Prostate gland (tissue), 2 donors: Measurements from ENCODE around the gene LNPEP.

Source experiments
- POLR2AphosphoS5 ChIP-seq: sonication (generic); formaldehyde crosslinking; IDR thresholded peaks from one replicate; pipeline ENCODE4 v1.6.1; 2017; ENCODE audit warnings: antibody characterized with exemption
- TF ChIP-seq, protein P1 (sequence below), 4 experiments: fragments of 200-600 bp in 2 of 4; fragments of 450-650 bp in 2 of 4; sonication (generic) in 2 of 4; IDR thresholded peaks; 1 replicate in 3 of 4; 2 replicates in 1 of 4; pipeline ENCODE4 v1.5.1; 2016 to 2019; ENCODE audit warnings: antibody characterized with exemption in 4 of 4, mild to moderate bottlenecking in 2 of 4, moderate library complexity in 2 of 4

DNA sequence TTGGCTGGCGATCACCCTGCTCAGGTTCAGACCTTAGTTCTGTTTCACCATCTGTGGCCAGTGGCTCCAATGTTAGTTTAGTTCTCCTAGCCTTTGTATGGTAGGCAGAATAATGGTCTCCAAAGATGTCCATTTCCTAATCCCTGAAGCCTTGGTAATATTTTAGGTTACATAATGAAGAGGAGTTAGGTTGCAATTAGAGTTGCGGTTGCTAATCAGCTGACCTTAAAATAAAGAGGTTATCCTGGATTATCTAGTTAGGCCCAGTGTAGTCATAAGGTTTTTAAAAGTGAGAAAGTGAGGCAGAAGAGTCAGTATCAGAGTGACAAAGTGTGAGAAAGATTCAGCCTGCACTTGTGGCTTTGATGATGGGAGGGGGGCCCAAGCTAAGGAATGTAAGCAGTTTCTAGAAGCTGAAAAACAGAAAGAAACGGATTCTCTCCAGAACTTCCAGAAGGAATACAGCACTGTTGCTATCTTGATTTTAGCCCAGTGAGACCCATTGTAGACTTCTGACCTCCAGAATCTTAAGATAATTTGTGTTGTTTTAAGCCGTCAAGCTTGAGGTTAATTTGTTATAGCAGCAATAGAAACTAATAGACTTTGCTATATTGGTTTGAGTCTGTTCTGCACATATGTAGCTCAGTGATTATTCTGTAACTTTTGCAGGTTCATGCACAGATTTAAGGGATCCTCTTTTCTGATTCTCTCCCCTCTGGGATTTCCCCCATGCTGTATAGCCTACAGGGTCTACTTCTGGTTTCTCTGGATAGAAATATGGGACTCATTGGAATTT is 21.6 kb downstream of the LNPEP start:
- TF ChIP-seq, protein P1, sequence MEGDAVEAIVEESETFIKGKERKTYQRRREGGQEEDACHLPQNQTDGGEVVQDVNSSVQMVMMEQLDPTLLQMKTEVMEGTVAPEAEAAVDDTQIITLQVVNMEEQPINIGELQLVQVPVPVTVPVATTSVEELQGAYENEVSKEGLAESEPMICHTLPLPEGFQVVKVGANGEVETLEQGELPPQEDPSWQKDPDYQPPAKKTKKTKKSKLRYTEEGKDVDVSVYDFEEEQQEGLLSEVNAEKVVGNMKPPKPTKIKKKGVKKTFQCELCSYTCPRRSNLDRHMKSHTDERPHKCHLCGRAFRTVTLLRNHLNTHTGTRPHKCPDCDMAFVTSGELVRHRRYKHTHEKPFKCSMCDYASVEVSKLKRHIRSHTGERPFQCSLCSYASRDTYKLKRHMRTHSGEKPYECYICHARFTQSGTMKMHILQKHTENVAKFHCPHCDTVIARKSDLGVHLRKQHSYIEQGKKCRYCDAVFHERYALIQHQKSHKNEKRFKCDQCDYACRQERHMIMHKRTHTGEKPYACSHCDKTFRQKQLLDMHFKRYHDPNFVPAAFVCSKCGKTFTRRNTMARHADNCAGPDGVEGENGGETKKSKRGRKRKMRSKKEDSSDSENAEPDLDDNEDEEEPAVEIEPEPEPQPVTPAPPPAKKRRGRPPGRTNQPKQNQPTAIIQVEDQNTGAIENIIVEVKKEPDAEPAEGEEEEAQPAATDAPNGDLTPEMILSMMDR (IDR thresholded peaks at IDR 0.05), result no peak
- no peak for TF ChIP-seq POLR2AphosphoS5
